MM.1S (cell line): Measurements from ENCODE around the gene PRCP.

ENCODE experiments used
- DNase-seq: peaks from one replicate; pipeline ENCODE4 v3.0.0-alpha.2; 2015
- H2AFZ ChIP-seq: fragments of 300-600 bp; sonication (generic); 2 replicates; pipeline ENCODE4 v1.6.0; 2016; ENCODE audit warnings: antibody characterized with exemption, low read length
- H3F3A ChIP-seq: fragments of 300-600 bp; sonication (generic); 2 replicates; pipeline ENCODE4 v1.6.1; 2016; ENCODE audit warnings: mild to moderate bottlenecking, antibody characterized with exemption, low read length, moderate library complexity, mixed read lengths; ENCODE audit not compliant: insufficient read depth
- H3K27ac ChIP-seq: fragments of 300-600 bp; sonication (generic); 2 replicates; pipeline ENCODE4 v1.5.1; 2016; ENCODE audit warnings: mild to moderate bottlenecking, low read length
- H3K27me3 ChIP-seq: fragments of 300-600 bp; sonication (generic); replicated peaks from 2 replicates; pipeline ENCODE4 v1.6.0; 2016; ENCODE audit warnings: low read length; ENCODE audit not compliant: insufficient read depth
- H3K36me3 ChIP-seq: fragments of 300-600 bp; sonication (generic); replicated peaks from 2 replicates; pipeline ENCODE4 v1.6.1; 2016; ENCODE audit warnings: mild to moderate bottlenecking, low read length, mixed read lengths; ENCODE audit not compliant: insufficient read depth
- H3K4me1 ChIP-seq: fragments of 300-600 bp; sonication (generic); 2 replicates; pipeline ENCODE4 v1.6.1; 2016; ENCODE audit warnings: low read length, mixed read lengths
- H3K4me2 ChIP-seq: fragments of 300-600 bp; sonication (generic); 2 replicates; pipeline ENCODE4 v1.6.0; 2016; ENCODE audit warnings: low read depth, low read length
- H3K4me3 ChIP-seq: fragments of 300-600 bp; sonication (generic); 2 replicates; pipeline ENCODE4 v1.5.1; 2016; ENCODE audit warnings: low read length, mixed read lengths
- H3K79me2 ChIP-seq: fragments of 300-600 bp; sonication (generic); 2 replicates; pipeline ENCODE4 v1.6.1; 2016; ENCODE audit warnings: mixed run types, low read length, mixed read lengths
- H3K9ac ChIP-seq: fragments of 300-600 bp; sonication (generic); 2 replicates; pipeline ENCODE4 v1.6.1; 2016; ENCODE audit warnings: low read length, mixed read lengths
- H3K9me2 ChIP-seq: fragments of 300-600 bp; sonication (generic); replicated peaks from 2 replicates; pipeline ENCODE4 v1.6.1; 2016; ENCODE audit warnings: mild to moderate bottlenecking, low read length, mixed read lengths; ENCODE audit not compliant: insufficient read depth
- H3K9me3 ChIP-seq: fragments of 300-600 bp; sonication (generic); replicated peaks from 2 replicates; pipeline ENCODE4 v1.6.1; 2016; ENCODE audit warnings: mild to moderate bottlenecking, low read length, mixed read lengths; ENCODE audit not compliant: insufficient read depth
- H4K20me1 ChIP-seq: fragments of 300-600 bp; sonication (generic); 2 replicates; pipeline ENCODE4 v1.6.1; 2016; ENCODE audit warnings: mild to moderate bottlenecking, low read length, moderate library complexity, mixed read lengths; ENCODE audit not compliant: insufficient read depth
- EZH2 ChIP-seq: fragments of 300-600 bp; sonication (generic); optimal IDR thresholded peaks from 2 replicates; pipeline ENCODE3; 2017; ENCODE audit warnings: low read depth, mild to moderate bottlenecking, antibody characterized with exemption, low read length, mixed read lengths
- EZH2phosphoT487 ChIP-seq: fragments of 300-600 bp; sonication (generic); IDR thresholded peaks from 2 replicates; pipeline ENCODE4 v1.6.1; 2018; ENCODE audit warnings: antibody characterized with exemption, low read length
- TF ChIP-seq, protein P1 (sequence below): fragments of 300-600 bp; sonication (generic); IDR thresholded peaks from 2 replicates; pipeline ENCODE4 v1.5.1; 2016; ENCODE audit warnings: antibody characterized with exemption, low read length, mixed read lengths

Gene PRCP

GRCh38 chr11:82889133-82890001 is 10.9 kb downstream of the PRCP start:
- H3K27me3 ChIP-seq: no peaks in the 10 kb centered on the region
- TF ChIP-seq EZH2 (no peak), EZH2phosphoT487 (no peak)
- TF ChIP-seq, protein P1, sequence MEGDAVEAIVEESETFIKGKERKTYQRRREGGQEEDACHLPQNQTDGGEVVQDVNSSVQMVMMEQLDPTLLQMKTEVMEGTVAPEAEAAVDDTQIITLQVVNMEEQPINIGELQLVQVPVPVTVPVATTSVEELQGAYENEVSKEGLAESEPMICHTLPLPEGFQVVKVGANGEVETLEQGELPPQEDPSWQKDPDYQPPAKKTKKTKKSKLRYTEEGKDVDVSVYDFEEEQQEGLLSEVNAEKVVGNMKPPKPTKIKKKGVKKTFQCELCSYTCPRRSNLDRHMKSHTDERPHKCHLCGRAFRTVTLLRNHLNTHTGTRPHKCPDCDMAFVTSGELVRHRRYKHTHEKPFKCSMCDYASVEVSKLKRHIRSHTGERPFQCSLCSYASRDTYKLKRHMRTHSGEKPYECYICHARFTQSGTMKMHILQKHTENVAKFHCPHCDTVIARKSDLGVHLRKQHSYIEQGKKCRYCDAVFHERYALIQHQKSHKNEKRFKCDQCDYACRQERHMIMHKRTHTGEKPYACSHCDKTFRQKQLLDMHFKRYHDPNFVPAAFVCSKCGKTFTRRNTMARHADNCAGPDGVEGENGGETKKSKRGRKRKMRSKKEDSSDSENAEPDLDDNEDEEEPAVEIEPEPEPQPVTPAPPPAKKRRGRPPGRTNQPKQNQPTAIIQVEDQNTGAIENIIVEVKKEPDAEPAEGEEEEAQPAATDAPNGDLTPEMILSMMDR: no peak
- no peaks in the 10 kb centered on the region for H4K20me1 ChIP-seq
- no peaks in the 10 kb centered on the region for H3K9me3 ChIP-seq
- no peaks in the 10 kb centered on the region for H3F3A ChIP-seq
- H3K4me2 ChIP-seq: no peak overlapping the region
- H3K9ac ChIP-seq: no peak overlapping the region
- no peak overlapping the region for H3K27ac ChIP-seq
- H3K4me1 ChIP-seq: no peaks in the 10 kb centered on the region
- no peaks in the 10 kb centered on the region for H3K9me2 ChIP-seq
- H3K79me2 ChIP-seq: 0 out of 2 replicates have a peak, but pooled peaks cover 4% of the 10 kb centered on the region
- H3K36me3 ChIP-seq: no peaks in the 10 kb centered on the region
- H2AFZ ChIP-seq: no peak overlapping the region
- no peak overlapping the region for H3K4me3 ChIP-seq
- DNase-seq: no peak

DNA sequence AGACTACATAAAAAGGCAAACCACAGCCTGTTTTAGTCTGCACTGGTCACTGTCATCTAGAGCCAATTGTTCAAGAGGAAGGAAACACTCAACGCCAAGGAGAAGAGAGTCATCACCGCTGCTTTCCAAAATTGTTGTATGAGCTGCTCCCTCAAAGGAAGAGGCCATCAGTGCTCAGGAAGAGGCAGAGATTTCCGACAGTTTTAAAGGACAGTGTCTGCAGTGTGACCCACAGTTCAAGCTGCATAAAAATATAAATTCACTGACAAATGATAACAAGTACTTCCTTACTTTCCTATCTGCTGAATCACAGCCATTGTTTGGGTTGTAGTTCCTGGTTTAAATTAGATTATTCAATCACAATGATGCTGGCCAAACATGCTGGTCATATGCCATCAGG is 16.4 kb downstream of the PRCP start:
- Histone ChIP-seq H3K27me3 (no peaks in the 10 kb centered on the region), H3K4me1 (no peaks in the 10 kb centered on the region), H3K4me3 (no peak overlapping the region), H3K4me2 (no peak overlapping the region), H3K9me2 (no peaks in the 10 kb centered on the region), H3K36me3 (no peaks in the 10 kb centered on the region), H4K20me1 (no peaks in the 10 kb centered on the region), H3K79me2 (no peaks in the 10 kb centered on the region), H3K27ac (no peak overlapping the region), H3K9me3 (no peaks in the 10 kb centered on the region), H3F3A (no peaks in the 10 kb centered on the region), H3K9ac (no peak overlapping the region), H2AFZ (no peak overlapping the region)
- TF ChIP-seq, protein P1: no peak
- TF ChIP-seq EZH2phosphoT487: no peak
- TF ChIP-seq EZH2: no peak
- DNase-seq: no peak

- TF ChIP-seq EZH2 (no peak), EZH2phosphoT487 (no peak)
- TF ChIP-seq, protein P1: no peak
- H3K27me3 ChIP-seq: no peaks in the 10 kb centered on the region
- H3F3A ChIP-seq: no peaks in the 10 kb centered on the region
- DNase-seq: no peak
- no peak overlapping the region for H3K27ac ChIP-seq
- H3K9ac ChIP-seq: no peak overlapping the region
- no peak overlapping the region for H3K4me3 ChIP-seq
- H3K36me3 ChIP-seq: no peaks in the 10 kb centered on the region
- H4K20me1 ChIP-seq: no peaks in the 10 kb centered on the region
- H3K4me1 ChIP-seq: peaks cover 4% of the 10 kb centered on the region; the same call in 1 of the 2 replicates
- H2AFZ ChIP-seq: no peak overlapping the region
- no peaks in the 10 kb centered on the region for H3K9me2 ChIP-seq
- no peaks in the 10 kb centered on the region for H3K9me3 ChIP-seq
- H3K4me2 ChIP-seq: no peak overlapping the region
- no peaks in the 10 kb centered on the region for H3K79me2 ChIP-seq
These were observed 25.3 kb downstream of the PRCP start for GRCh38 chr11:82874646-82875523.
